ENCODE data around the gene XRRA1. TPM values are rescaled to one million over a fixed set of nuclear protein-coding genes. Genes with fewer than 3 reads are reported as not detected.
A peak's percentile ranks its signal among the peaks of the same experiment; 100 is the strongest.

Gene XRRA1
- total RNA-seq, 1 donor from 2014 or later, result 3.9 TPM

DNA sequence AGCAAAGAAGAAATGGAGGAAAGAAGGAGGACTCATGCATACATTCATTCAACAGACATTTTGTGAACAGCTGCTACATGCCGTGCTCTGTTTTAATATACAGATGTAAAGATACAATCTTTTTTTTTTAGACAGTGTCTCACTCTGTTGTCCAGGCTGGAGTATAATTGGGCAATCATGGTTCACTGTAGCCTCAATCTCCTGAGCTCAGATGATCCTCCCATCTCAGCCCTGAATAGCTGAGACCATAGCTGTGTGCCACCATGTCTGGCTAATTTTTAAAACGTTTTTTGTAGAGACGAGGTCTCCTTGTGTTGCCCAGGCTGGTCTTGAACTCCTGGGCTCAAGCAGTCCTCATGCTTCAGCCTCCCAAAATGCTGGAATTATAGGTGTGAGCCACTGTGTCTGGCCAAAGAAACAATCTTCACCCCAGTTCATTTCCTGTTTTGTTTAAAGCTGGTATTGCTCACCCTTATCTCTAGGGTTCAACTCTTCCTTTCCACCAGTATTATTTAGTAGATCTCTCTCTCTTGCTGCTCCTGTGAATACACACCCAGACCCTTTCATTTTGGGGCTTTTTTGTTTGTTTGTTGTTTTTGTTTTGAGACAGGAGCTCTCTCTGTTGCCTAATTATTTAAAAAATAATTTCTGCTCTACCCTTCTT lies 130.5 kb downstream of the XRRA1 start:
- Histone ChIP-seq H3K36me3 (peaks cover 5% of the 10 kb centered on the region), H3K9ac (no peak overlapping the region), H3F3A (ENCODE audit: low read depth) (no peaks in the 10 kb centered on the region), H3K9me3 (ENCODE audit: low read depth) (no peaks in the 10 kb centered on the region), H3K27me3 (no peaks in the 10 kb centered on the region), H3K27ac (no peak overlapping the region), H3K4me3 (no peak overlapping the region), H3K4me1 (peaks cover 3% of the 10 kb centered on the region), H3K4me2 (no peak overlapping the region), H2AFZ (replicated peaks) (no peak overlapping the region), H4K20me1 (ENCODE audit: low read depth) (no peaks in the 10 kb centered on the region), H3K79me2 (ENCODE audit: low read depth) (no peaks in the 10 kb centered on the region)
- H3K4me3 Mint-ChIP-seq, result no peak overlapping the region
- H3K36me3 Mint-ChIP-seq, result peaks cover 46% of the 10 kb centered on the region
- H3K9me3 Mint-ChIP-seq, result peaks cover 10% of the 10 kb centered on the region
- DNase-seq (ENCODE audit: low spot score), result no peak
- no peaks in the 10 kb centered on the region for H3K27me3 Mint-ChIP-seq (ENCODE audit: insufficient read depth, low read depth)
- no peaks in the 10 kb centered on the region for H3K4me1 Mint-ChIP-seq
- TF ChIP-seq EZH2phosphoT487 (IDR thresholded peaks at IDR 0.05), result no peak
- no peak for TF ChIP-seq CTCF (IDR thresholded peaks at IDR 0.05)
- no peak for TF ChIP-seq EZH2 (IDR thresholded peaks at IDR 0.05)
- no peak overlapping the region for H3K27ac Mint-ChIP-seq

DNA sequence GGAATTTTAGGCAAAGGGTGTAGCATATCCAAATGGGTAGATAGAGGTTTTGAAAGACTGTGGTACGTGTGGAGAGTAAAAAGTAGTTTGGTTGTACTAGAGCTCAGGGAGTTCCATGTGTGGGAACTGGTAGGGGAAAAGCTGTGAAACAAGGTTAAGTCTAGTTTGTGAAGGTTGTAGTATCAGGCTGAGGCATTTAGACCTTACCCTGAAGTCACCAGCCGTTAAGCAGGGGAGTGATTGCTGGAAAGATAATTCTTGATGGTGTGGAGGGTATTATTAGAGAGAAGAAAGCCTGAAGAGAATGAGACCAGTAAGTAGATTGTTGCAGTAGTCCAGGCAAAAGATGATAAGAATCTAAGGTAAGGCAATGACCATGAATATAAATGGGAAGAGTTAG lies 132.2 kb downstream of the XRRA1 start:
- Histone ChIP-seq H3K4me3 (no peak overlapping the region), H3F3A (ENCODE audit: low read depth) (no peaks in the 10 kb centered on the region), H3K36me3 (no peaks in the 10 kb centered on the region), H3K79me2 (ENCODE audit: low read depth) (no peaks in the 10 kb centered on the region), H3K9ac (no peak overlapping the region), H3K27me3 (no peaks in the 10 kb centered on the region), H3K9me3 (ENCODE audit: low read depth) (no peaks in the 10 kb centered on the region), H3K4me2 (no peak overlapping the region), H4K20me1 (ENCODE audit: low read depth) (no peaks in the 10 kb centered on the region), H3K27ac (no peak overlapping the region), H3K4me1 (peaks cover 3% of the 10 kb centered on the region), H2AFZ (replicated peaks) (no peak overlapping the region)
- Mint-ChIP-seq H3K4me1 (no peaks in the 10 kb centered on the region), H3K27ac (no peak overlapping the region), H3K27me3 (ENCODE audit: insufficient read depth, low read depth) (no peaks in the 10 kb centered on the region), H3K9me3 (peaks cover 6% of the 10 kb centered on the region), H3K4me3 (no peak overlapping the region), H3K36me3 (peaks cover 40% of the 10 kb centered on the region)
- no peak for DNase-seq (ENCODE audit: low spot score)
- TF ChIP-seq CTCF (IDR thresholded peaks at IDR 0.05) (no peak), EZH2phosphoT487 (IDR thresholded peaks at IDR 0.05) (no peak), EZH2 (IDR thresholded peaks at IDR 0.05) (no peak)

DNA sequence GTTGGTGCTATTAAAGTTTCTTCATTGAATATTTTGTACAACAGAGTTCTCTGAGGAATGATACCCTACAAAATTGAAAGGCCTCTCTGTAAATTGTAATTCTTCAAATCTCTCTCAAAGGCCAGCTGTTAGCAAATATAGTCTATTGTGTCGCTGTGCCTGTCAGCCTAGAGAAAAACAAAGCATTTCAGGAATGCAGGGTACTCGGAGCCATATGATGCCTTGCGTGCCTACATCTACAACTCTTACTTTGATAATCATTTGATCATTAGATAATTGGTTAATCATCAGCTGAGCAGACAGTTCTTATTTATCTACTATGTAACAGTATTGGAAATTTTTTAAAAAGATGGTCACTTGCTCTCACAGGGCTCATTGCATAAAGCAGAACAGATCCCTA lies 132.9 kb downstream of the XRRA1 start:
- H3K27me3 ChIP-seq, result no peaks in the 10 kb centered on the region
- H3K9me3 Mint-ChIP-seq, result peaks cover 4% of the 10 kb centered on the region
- no peak overlapping the region for H3K4me2 ChIP-seq
- H3F3A ChIP-seq (ENCODE audit: low read depth), result no peaks in the 10 kb centered on the region
- no peaks in the 10 kb centered on the region for H3K36me3 ChIP-seq
- DNase-seq (ENCODE audit: low spot score), result peak; percentile 4
- no peak overlapping the region for H3K27ac Mint-ChIP-seq
- H4K20me1 ChIP-seq (ENCODE audit: low read depth), result no peaks in the 10 kb centered on the region
- H3K4me1 ChIP-seq, result peaks cover 3% of the 10 kb centered on the region
- TF ChIP-seq EZH2phosphoT487 (IDR thresholded peaks at IDR 0.05), result no peak
- TF ChIP-seq EZH2 (IDR thresholded peaks at IDR 0.05), result no peak
- TF ChIP-seq CTCF (IDR thresholded peaks at IDR 0.05), result no peak
- H2AFZ ChIP-seq (replicated peaks), result no peak overlapping the region
- H3K27me3 Mint-ChIP-seq (ENCODE audit: insufficient read depth, low read depth), result no peaks in the 10 kb centered on the region
- no peak overlapping the region for H3K9ac ChIP-seq
- H3K4me3 ChIP-seq, result no peak overlapping the region
- peaks cover 37% of the 10 kb centered on the region for H3K36me3 Mint-ChIP-seq
- H3K4me3 Mint-ChIP-seq, result no peak overlapping the region
- no peak overlapping the region for H3K27ac ChIP-seq
- no peaks in the 10 kb centered on the region for H3K9me3 ChIP-seq (ENCODE audit: low read depth)
- no peaks in the 10 kb centered on the region for H3K79me2 ChIP-seq (ENCODE audit: low read depth)
- H3K4me1 Mint-ChIP-seq, result no peaks in the 10 kb centered on the region

All from neural progenitor cell (in vitro differentiated cells).